Activated CD8-positive, alpha-beta memory T cell treated with anti-CD3 and anti-CD28 coated beads for 36 hours (primary cell): ENCODE data around the gene PLA2G4A. TPM values are rescaled to one million over a fixed set of nuclear protein-coding genes. Genes with fewer than 3 reads are reported as not detected.

Experiments
- CTCF ChIA-PET: fragments of 350-600 bp; sonication (Branson Sonifier 250); formaldehyde crosslinking; loops from one replicate; lab custom pipeline; 2021; ENCODE audit warnings: antibody characterized with exemption; lab: Charles Lee
- POLR2A ChIA-PET: fragments of 350-600 bp; sonication (Branson Sonifier 250); formaldehyde crosslinking; loops from one replicate; lab custom pipeline; 2021; ENCODE audit warnings: antibody characterized with exemption; lab: Charles Lee
- total RNA-seq, 2 experiments: library from RNA; stranded (reverse); gene quantifications; one replicate each; pipeline ENCODE4 v1.2.3, GENCODE V29; 2021

Gene PLA2G4A
- total RNA-seq, result under 1 TPM; 0.78 to 0.94 TPM

- CTCF ChIA-PET, result no interaction called here
Observed at GRCh38 chr1:186828611-186829454, at the start of gene PLA2G4A. Gene PLA2G4A (plus strand): TSS chr1:186828949. CDS start chr1:186854355, 25,406 bp downstream.

DNA sequence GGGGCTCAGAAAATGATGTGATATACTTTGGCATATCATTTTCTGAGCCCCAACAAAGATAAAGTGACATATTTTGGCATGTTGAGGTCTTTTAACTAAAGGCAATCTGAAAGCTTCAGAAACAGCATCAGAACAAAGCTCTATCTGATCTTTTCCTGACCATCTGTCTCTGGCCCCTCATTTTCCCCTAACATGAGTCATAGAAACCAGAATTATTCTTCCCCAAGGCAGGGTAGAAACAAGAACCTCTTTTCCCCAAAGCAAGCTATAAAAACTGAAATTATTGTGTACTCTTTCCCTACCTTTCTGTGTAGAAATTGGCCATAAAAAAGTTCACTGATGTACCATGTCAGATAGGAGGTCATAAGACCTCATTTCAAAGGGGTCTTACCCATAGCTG, 48.7 kb upstream of the PLA2G4A start:
- ChIA-PET CTCF (no interaction called here), POLR2A (no interaction called here)

More at GRCh38 chr1:186828611-186829454, at the start of gene PLA2G4A:
- POLR2A ChIA-PET, result no interaction called here

DNA sequence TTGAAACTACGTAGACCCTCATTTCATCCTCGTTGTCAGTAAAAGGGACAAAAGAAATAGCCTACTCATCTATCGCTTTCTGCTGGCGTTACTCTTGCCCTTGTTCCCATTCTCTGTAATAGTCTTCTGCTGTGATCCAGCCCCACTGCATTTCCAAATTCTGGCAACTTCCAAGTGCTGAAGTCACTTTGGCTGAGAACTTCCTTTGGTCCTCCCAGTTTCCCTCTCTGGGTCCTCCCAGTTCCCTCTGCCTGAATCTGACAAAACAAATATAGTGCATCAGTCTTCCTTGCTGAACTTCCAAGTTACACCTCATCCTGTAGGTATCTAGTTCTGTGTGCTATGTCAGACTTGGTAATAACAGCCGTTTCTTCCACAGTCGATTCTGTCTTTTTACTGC, 47.0 kb upstream of the PLA2G4A start:
- ChIA-PET POLR2A (no interaction called here), CTCF (no interaction called here)

DNA sequence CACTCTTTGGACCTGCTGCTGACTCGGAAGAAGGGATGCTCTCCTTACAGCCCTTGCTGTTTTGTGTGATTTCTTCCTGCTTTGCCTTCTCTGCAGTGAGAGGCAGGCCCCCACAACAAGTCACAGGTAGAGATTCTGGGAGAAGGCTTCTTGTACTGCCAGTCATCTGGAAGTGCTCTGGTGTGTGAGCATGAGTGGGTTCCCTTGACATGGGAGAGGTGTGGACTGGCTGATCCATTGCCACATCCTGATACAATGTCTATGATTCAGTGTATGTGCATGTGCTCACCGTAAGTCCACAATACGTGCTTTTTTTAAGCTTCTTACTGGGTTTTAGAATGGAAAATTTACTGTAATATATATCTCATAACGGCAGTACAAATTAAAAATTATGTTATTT, 46.0 kb upstream of the PLA2G4A start:
- ChIA-PET POLR2A (no interaction called here), CTCF (no interaction called here)

GRCh38 chr1:186783193-186783592, 45.6 kb upstream of the PLA2G4A start:
- POLR2A ChIA-PET, result no interaction called here
- CTCF ChIA-PET, result no interaction called here

DNA sequence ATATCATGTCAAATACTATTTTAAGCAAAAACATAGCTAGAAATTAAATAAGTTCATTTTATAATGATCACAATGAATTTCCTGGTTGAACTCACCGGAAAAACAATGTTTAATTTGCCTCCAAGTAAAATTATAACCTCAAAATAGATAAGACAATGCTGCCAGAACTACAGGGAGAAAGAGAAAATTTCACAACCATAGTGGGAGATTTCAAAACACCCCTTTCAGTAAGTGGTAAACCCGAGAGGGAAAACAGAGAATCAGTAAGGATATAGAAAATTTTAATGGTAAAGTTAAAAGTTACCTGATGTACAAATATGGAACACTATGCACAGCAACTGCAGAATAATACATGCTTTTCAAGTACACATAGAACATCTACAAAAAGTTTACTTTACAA, 43.2 kb upstream of the PLA2G4A start:
- POLR2A ChIA-PET, result no interaction called here
- CTCF ChIA-PET, result no interaction called here

GRCh38 chr1:186790101-186790500, 38.6 kb upstream of the PLA2G4A start:
- ChIA-PET CTCF (no interaction called here), POLR2A (no interaction called here)

- POLR2A ChIA-PET, result no interaction called here
- CTCF ChIA-PET, result no interaction called here
Observed at GRCh38 chr1:186792870-186793581, 35.7 kb upstream of the PLA2G4A start.

GRCh38 chr1:186793582-186793927, 35.2 kb upstream of the PLA2G4A start:
- POLR2A ChIA-PET, result no interaction called here
- CTCF ChIA-PET, result no interaction called here

GRCh38 chr1:186798960-186799688, 29.6 kb upstream of the PLA2G4A start:
- ChIA-PET CTCF (no interaction called here), POLR2A (no interaction called here)

GRCh38 chr1:186799689-186800054, 29.1 kb upstream of the PLA2G4A start:
- POLR2A ChIA-PET, result no interaction called here
- CTCF ChIA-PET, result no interaction called here

- POLR2A ChIA-PET, result no interaction called here
- CTCF ChIA-PET, result no interaction called here
Observed at GRCh38 chr1:186802388-186802787, 26.4 kb upstream of the PLA2G4A start.

GRCh38 chr1:186804679-186805078, 24.1 kb upstream of the PLA2G4A start:
- ChIA-PET POLR2A (no interaction called here), CTCF (no interaction called here)

DNA sequence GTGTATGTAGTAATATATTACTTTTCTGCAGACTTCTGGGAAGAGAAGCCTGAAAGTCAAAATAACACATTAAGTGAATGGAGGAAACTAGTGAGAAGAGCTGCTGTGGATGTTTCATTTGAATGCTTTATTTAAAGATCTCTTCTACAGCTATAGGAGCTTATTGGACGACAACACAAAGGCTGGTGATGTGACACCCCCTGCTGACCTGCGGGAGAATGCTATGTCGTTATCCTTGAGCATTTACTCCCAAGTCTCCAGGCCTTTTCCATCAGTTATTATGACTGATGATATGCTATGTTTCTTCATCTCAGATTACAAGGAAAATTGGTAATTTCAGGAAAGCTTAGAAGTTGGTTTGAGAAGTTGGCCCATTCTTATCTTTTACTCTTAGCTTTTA, 22.3 kb upstream of the PLA2G4A start:
- CTCF ChIA-PET, result no interaction called here

DNA sequence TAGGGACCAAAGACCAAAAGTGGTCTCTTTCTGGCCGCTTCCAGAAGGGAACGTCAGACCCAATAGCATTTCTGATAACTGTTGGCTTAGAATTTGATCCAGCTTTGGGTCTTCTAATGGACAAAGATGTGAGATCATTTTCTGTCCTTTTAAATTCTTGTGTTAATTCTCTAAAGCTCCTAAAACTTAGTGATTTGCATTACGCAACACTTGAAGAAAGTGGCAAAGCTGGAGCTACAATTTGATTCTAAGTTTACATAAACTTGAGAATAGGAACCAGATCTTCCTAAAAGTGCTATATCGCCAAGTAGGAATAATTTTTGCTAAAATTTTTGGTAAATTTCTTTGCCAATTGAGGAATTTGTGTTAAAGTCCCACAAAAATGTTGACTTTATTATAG, 21.6 kb upstream of the PLA2G4A start:
- ChIA-PET POLR2A (no interaction called here), CTCF (no interaction called here)

More for the DNA sequence above, 22.3 kb upstream of the PLA2G4A start:
- POLR2A ChIA-PET, result no interaction called here

- ChIA-PET CTCF (no interaction called here), POLR2A (no interaction called here)
Observed at GRCh38 chr1:186811892-186812291, 16.9 kb upstream of the PLA2G4A start.

- POLR2A ChIA-PET, result no interaction called here
- CTCF ChIA-PET, result no interaction called here
Observed at GRCh38 chr1:186812570-186812969, 16.2 kb upstream of the PLA2G4A start.

DNA sequence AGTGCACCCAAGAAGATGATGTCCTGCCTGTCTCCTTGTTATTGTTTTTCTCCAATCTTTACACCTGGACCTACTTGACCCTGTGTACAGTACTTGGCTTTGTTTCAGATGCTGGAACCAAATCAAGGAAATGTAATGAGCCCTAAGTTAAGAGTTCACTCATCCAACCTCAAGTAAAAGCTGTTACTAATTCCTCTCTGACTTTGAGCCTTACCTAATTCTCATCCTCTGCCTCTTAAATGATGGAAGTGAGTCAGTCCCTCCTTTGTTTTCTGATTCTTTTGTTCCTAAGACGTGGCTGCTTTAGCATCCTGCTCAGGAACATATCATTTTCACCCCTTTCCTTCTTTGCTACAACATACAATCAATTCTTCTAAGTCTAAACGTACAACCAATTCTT, 15.3 kb upstream of the PLA2G4A start:
- CTCF ChIA-PET, result no interaction called here
- POLR2A ChIA-PET, result no interaction called here

GRCh38 chr1:186819126-186819525, 9.6 kb upstream of the PLA2G4A start:
- ChIA-PET CTCF (no interaction called here), POLR2A (no interaction called here)

DNA sequence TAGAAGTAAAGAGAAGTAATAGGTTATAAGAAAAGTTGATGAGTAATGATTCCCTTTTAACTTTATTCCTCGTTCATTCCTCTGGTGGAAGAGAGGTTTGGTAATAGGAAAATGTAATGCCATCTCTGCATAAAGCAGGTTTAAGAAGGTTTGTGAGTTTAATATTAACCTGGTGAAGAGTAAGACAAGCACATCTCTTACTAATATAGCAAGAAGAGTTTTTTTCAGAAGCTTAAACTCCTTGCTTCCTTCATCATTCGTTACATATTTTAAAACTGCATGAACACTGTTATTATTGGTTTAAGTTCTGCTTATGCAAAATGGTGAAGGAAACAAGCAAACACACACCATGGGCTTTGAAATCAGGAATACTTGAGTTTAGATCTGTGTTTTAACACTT, 9.2 kb upstream of the PLA2G4A start:
- ChIA-PET CTCF (no interaction called here), POLR2A (no interaction called here)
